GM21360 (cell line): Measurements from ENCODE around the gene TBL1X.
A peak's percentile ranks its signal among the peaks of the same experiment; 100 is the strongest.

ENCODE experiments used
- ATAC-seq: cut with Tn5 transposase; IDR thresholded peaks from one replicate; pipeline ENCODE4 v1.9.1; 2021; ENCODE audit warnings: mild to moderate bottlenecking, moderate library complexity; ENCODE audit not compliant: unreplicated experiment

Gene TBL1X

GRCh38 chrX:9657590-9658256 is 192.9 kb downstream of the TBL1X start:
- no peak for ATAC-seq

GRCh38 chrX:9658409-9658808 is 193.6 kb downstream of the TBL1X start:
- ATAC-seq: no peak

GRCh38 chrX:9659571-9660195 is 194.8 kb downstream of the TBL1X start:
- no peak for ATAC-seq

GRCh38 chrX:9662148-9662547 is 197.3 kb downstream of the TBL1X start:
- no peak for ATAC-seq

GRCh38 chrX:9663216-9663615 is 198.4 kb downstream of the TBL1X start:
- no peak for ATAC-seq

- no peak for ATAC-seq
These were observed 199.4 kb downstream of the TBL1X start for GRCh38 chrX:9664224-9664623.

GRCh38 chrX:9665113-9665512 is 200.3 kb downstream of the TBL1X start:
- ATAC-seq: no peak

GRCh38 chrX:9668537-9668936 is 203.7 kb downstream of the TBL1X start:
- no peak for ATAC-seq

- ATAC-seq: no peak
These were observed 205.4 kb downstream of the TBL1X start for GRCh38 chrX:9670136-9670814.

- ATAC-seq: no peak
These were observed 207.1 kb downstream of the TBL1X start for GRCh38 chrX:9671998-9672397.

GRCh38 chrX:9676306-9676705 is 211.4 kb downstream of the TBL1X start:
- ATAC-seq: no peak

- ATAC-seq: no peak
These were observed 211.9 kb downstream of the TBL1X start for GRCh38 chrX:9676738-9677097.

GRCh38 chrX:9677098-9677739 is 212.4 kb downstream of the TBL1X start:
- peak; percentile 99 for ATAC-seq

- no peak for ATAC-seq
These were observed 213.5 kb downstream of the TBL1X start for GRCh38 chrX:9678215-9678965.

- ATAC-seq: no peak
These were observed 216.2 kb downstream of the TBL1X start for GRCh38 chrX:9681011-9681410.

- no peak for ATAC-seq
These were observed 216.6 kb downstream of the TBL1X start for GRCh38 chrX:9681422-9681821.

- no peak for ATAC-seq
These were observed 217.6 kb downstream of the TBL1X start for GRCh38 chrX:9682456-9682855.

GRCh38 chrX:9682861-9683260 is 218.0 kb downstream of the TBL1X start:
- ATAC-seq: no peak

GRCh38 chrX:9683350-9683749 is 218.5 kb downstream of the TBL1X start:
- ATAC-seq: no peak

- no peak for ATAC-seq
These were observed 223.0 kb downstream of the TBL1X start for GRCh38 chrX:9687899-9688298.

GRCh38 chrX:9688833-9689232 is 224.0 kb downstream of the TBL1X start:
- no peak for ATAC-seq
